HG02852 (cell line): ENCODE results near the gene MGAT4A.
"Not testable (repeated sequence)": the region's sequence is repeated elsewhere in the genome, so short reads cannot be mapped to it uniquely, and the experiment has no call there.

ENCODE experiments used
- ATAC-seq: cut with Tn5 transposase; IDR thresholded peaks from one replicate; pipeline ENCODE4 v1.9.1; 2021; ENCODE audit warnings: mild to moderate bottlenecking, moderate library complexity; ENCODE audit not compliant: unreplicated experiment

Gene MGAT4A

GRCh38 chr2:98664323-98664722, 66.6 kb downstream of the MGAT4A start:
- no peak for ATAC-seq

DNA sequence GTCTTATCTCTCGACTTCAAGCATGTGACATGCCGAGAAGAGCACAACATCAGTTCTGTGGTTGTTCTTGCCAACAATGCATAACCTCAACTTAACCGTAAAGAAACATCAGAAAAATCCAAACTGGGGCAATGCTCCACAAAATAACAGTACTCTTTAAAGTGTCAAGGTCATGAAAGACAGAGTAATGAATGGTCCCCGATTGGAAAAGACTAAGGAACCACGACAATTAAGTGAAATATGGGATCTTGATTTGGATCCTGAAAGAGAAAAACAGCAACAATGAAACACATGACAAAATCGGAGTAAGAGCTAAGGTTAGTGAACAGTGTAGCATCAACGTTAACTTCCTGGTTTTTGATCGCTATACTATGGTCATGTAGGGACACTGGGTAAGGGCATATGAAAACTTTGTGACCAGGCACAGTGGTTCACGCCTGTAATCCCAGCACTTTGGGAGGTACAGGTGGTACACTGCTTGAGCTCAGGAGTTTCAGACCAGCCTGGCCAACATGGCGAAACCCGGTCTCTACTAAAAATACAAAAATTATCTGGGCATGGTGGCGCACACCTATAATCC, 67.3 kb downstream of the MGAT4A start:
- ATAC-seq: no peak

- not testable (repeated sequence) for ATAC-seq
Observed at GRCh38 chr2:98659491-98659840, 71.5 kb downstream of the MGAT4A start.

- ATAC-seq: no peak
Observed at GRCh38 chr2:98658816-98659490, 72.0 kb downstream of the MGAT4A start.

DNA sequence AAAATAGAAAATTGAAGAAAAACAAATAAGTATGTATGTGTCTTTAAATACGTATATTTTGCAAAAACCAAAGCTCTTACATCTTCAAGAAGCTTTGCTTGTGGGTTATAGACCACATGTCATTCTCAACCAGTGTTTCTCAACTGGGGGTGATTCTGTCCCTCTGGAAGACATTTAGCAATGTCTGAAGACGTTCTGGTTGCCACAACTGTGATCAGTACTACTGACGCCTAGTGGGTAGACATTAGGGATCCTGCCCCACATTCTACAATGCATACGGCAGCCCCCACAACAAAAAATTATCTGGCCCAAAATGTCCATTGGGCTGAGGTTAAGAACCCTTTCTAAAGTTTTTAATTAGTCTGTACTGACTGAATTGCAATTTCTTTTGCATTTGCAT, 74.1 kb downstream of the MGAT4A start:
- ATAC-seq: no peak

DNA sequence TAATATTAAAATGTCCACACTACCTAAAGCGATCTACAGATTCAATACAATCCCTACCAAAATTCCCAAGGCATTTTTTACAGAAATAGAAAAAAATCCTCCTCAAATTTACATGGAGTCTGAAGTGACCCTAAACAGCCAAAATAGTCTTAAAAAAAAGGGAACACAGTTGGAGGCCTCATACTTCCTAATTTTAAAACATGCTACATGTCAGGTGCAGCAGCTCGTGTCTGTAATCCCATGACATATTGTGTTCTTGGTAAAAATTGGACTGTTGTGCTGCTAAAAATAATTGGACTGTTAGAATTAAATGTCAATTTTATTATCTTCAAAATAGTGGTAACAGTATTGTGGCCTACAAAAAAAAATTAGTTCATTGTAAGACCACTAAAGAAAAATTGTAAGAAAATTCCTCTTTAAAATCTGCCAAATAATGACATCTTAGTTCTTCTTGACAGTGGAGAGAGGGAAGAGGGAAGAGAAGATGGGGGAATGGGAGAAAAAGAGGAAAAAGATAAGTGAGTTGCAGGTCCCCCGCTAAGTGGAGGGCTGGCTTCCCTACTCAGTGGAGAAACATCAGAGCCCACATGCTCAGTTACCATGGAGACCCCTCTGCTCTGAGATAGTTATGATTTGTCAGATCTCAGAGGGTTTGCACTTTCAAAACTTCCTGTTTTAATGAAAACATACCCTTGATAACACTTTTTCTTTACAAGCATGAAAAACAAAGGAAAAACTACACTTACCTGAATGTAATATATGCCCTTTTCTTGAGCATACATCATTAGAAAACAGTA, 76.0 kb downstream of the MGAT4A start:
- ATAC-seq: no peak

GRCh38 chr2:98650998-98651397, 79.9 kb downstream of the MGAT4A start:
- ATAC-seq: no peak

DNA sequence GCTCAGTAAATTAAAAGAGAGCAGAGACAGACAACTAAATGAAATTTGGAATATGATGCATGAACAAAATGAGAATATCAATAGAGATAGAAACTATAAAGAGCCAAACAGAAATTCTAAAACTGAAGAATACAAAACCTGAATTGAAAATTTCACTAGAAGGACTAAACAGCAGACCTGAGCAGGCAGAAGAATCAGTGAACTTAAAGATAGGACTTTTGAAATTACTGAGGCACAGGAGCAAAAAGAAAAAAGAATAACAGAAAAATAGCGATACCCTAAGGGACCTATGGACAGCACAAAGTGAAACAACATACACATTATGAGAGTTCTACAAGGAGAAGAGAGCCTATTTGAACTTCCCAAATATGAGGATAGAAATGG, 80.9 kb downstream of the MGAT4A start:
- ATAC-seq: no peak

DNA sequence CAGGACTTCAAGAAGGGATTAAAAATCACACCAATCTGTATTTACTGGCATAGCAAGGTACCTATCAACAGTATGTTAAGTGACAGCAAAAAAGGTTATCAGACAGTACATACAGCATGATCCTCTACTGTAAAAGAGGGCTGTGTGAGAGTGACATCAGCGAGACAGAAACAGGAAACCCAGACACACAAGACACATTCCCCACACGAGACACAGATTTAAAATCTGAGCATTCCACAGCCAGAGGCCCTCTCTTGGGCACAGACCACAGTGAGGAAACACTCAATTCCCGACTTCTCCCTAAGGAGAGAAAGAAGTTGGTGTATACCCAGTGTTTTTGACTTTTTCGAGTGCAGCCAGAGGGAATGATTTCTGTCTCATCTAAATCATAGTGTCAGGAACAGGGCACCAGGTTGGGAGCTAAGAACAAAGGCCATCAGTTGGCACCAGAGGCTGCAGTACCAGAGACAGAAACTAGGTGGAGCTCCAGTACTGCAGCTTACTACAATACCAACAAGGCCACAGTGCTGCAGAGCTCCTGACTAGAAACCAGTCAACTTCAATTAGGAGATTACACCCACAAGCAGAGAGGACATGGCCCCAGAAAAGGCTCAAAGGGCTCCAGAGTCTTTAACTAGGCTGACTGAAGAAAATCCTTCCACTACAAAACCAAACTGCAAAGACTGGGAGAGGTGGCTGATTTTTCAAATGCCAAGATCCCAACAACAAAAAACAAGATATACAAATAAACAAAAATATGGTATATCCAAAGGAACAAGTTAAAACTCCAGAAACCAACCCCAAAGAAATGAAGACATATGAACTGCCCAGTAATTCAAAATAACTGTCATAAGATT, 81.6 kb downstream of the MGAT4A start:
- ATAC-seq: no peak

GRCh38 chr2:98648451-98648850, 82.5 kb downstream of the MGAT4A start:
- no peak for ATAC-seq

GRCh38 chr2:98647636-98648035, 83.3 kb downstream of the MGAT4A start:
- ATAC-seq: no peak

- no peak for ATAC-seq
Observed at GRCh38 chr2:98643496-98644100, 87.3 kb downstream of the MGAT4A start.

DNA sequence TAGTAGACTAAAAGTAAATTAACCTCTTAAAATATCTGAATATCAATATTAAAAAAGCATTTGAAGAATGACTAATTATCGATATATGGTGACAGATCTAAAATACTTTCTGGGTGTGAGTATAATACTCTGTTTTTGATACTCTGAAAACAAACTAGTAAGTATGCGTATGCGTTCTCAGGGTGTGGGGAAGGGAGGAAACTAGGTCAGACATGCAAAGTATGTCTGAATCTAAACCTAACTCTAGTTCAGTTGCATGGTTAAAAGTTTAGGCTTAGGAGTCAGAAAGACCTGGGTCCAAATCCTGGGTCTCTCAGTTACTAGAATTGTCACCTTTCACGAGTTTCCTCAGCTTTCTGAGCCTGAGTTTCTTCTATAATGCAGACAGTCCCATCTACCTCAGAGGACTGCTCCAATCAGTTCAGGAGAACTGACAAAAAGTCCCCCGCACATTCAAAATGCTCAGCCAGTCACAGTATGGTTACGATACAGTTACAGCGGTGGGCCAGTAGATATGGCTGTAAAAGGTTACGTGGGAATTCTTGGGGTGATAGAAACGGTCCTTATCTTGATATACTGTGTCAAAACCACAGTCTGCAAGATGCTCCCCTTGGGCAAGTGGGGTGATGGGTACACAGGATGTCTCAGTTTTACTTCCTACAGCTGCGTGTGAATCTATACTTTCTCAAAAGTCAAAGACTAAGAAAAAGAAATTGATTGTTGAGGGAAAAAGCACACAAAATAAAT, 93.4 kb downstream of the MGAT4A start:
- ATAC-seq: peak; percentile 91

DNA sequence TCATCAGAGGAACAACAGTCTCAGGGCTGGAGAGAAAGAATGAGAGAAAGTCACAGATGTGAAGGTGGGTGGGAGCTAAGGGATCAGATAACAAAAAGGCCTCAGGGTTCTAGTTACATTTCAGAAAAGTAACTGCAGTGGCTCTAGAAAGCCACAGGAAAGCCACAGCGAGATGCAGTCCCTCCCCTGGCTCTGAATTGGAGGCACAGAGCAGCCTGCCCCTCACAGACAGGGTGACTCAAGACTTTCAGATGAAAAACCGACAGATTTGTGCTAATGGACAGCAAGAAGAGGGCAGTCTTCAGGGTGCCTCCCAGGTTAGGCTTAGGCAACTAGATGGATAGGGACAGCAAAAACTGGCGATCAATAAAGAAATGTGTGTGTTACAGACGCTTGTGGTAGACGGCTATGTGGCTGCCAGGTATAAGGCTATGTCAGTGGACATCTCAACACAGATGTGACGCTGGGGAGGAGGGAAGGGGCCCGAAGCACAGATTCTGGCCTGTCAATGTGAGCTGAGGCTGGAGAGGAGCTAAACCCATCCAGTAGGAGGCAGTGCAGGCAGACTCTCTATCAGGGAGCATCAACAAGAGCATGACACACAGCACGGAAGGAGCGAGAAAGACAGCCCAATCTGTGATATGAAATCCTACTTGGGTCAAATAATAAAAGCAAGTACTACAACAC, 96.4 kb downstream of the MGAT4A start:
- ATAC-seq: no peak

GRCh38 chr2:98632351-98632750, 98.6 kb downstream of the MGAT4A start:
- no peak for ATAC-seq

- no peak for ATAC-seq
Observed at GRCh38 chr2:98623657-98624056, 107.3 kb downstream of the MGAT4A start.

GRCh38 chr2:98617149-98617548, 113.8 kb downstream of the MGAT4A start:
- no peak for ATAC-seq

GRCh38 chr2:98615481-98615880, 115.5 kb downstream of the MGAT4A start:
- ATAC-seq: no peak

DNA sequence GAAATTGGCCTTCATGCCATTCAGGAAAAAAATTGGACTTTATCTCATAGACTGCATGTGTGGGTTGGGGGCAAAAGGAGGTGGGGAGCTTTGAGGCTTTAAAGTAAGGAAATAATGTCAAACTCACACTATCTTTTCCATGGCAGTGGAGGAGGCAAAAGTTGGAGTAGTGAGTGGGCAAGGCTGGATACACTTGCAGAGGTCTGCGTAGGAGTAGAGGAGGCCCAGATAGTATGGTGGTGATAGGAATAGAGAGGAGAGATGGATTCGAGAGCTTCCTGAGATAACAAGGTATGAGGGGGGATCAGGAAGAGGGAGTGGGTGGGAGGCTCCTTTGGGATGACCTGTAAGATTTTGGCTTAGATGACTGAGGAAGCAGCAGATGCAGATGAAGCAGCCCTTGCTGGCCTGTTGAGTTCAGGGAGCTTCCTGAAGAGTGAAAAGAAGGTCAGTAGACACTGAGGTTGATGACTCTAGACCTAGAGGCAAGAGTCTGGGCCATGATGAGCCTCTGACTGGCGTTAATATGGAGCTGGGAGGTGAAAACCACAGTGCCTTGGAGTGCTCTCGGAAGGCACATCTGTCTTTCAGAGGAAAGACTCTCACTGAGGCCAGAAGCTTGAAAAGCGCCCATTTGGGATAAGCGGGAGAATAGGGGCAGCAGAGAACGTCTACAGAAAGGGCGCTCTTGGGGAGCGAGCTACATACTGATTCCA, 116.8 kb downstream of the MGAT4A start:
- ATAC-seq: no peak
